B cell (primary cell): ENCODE results near the gene RAD51B.

Experiments used
- EZH2 ChIP-seq: IDR thresholded peaks from 2 replicates; pipeline ENCODE4 v1.6.1; 2012; ENCODE audit warnings: borderline replicate concordance, low read depth, mild to moderate bottlenecking, moderate library complexity, low read length; ENCODE audit not compliant: insufficient read depth, poor library complexity, severe bottlenecking
- TF ChIP-seq, protein P1 (sequence below): fragments of 200-600 bp; IDR thresholded peaks from one replicate; pipeline ENCODE4 v1.8.0; 2022; ENCODE audit warnings: antibody characterized with exemption, mild to moderate bottlenecking

DNA sequence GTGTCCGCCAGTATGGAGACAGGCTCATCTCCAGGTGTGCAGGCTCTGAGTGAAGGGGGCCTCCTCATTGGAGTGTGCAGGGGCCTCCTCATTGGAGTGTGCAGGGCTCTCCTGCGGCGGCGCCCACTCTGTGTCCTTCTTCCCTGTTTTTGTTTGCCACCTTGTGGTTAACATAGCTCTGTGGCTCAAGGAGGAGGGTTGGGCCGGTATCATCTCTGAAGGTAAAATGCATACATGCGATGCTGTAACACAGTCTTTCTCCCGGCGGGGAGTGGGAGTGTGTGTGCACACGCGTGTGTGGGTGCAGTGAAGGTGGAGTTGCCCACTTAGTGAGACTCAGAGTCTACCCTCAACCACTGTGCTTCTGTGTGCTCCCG is 543.9 kb downstream of the RAD51B start:
- TF ChIP-seq, protein P1, sequence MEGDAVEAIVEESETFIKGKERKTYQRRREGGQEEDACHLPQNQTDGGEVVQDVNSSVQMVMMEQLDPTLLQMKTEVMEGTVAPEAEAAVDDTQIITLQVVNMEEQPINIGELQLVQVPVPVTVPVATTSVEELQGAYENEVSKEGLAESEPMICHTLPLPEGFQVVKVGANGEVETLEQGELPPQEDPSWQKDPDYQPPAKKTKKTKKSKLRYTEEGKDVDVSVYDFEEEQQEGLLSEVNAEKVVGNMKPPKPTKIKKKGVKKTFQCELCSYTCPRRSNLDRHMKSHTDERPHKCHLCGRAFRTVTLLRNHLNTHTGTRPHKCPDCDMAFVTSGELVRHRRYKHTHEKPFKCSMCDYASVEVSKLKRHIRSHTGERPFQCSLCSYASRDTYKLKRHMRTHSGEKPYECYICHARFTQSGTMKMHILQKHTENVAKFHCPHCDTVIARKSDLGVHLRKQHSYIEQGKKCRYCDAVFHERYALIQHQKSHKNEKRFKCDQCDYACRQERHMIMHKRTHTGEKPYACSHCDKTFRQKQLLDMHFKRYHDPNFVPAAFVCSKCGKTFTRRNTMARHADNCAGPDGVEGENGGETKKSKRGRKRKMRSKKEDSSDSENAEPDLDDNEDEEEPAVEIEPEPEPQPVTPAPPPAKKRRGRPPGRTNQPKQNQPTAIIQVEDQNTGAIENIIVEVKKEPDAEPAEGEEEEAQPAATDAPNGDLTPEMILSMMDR, result no peak
- no peak for TF ChIP-seq EZH2
